Ureter (tissue), 1 donor: ENCODE results near the gene WARS2. TPM values are rescaled to one million over a fixed set of nuclear protein-coding genes. Genes with fewer than 3 reads are reported as not detected.

Source experiments
- DNase-seq: peaks from one replicate; pipeline ENCODE4 v3.0.0-alpha.2; 2020; ENCODE audit warnings: low spot score
- total RNA-seq: library from RNA; stranded (reverse); gene quantifications from one replicate; pipeline ENCODE4 v1.2.4, GENCODE V29; 2023
- donor health status: DM: yes; HTN: yes; CAD: no.

WARS2 gene
- total RNA-seq, 1 donor from 2014 or later = 18.7 TPM

- no peak for DNase-seq
Measured at GRCh38 chr1:119027759-119028158, 112.7 kb downstream of the WARS2 start.

- no peak for DNase-seq
Measured at GRCh38 chr1:119026956-119027355, 113.5 kb downstream of the WARS2 start.

- DNase-seq = no peak
Measured at GRCh38 chr1:119015547-119015946, 124.9 kb downstream of the WARS2 start.

GRCh38 chr1:119012383-119012782 is 128.1 kb downstream of the WARS2 start:
- no peak for DNase-seq

GRCh38 chr1:119011706-119012105 is 128.7 kb downstream of the WARS2 start:
- no peak for DNase-seq

- DNase-seq = no peak
Measured at GRCh38 chr1:119011116-119011515, 129.3 kb downstream of the WARS2 start.

GRCh38 chr1:119010201-119010600 is 130.3 kb downstream of the WARS2 start:
- no peak for DNase-seq

- no peak for DNase-seq
Measured at GRCh38 chr1:119009312-119009655, 131.2 kb downstream of the WARS2 start.

GRCh38 chr1:119008483-119009311 is 131.8 kb downstream of the WARS2 start:
- DNase-seq = no peak

- DNase-seq = no peak
Measured at GRCh38 chr1:119007670-119008482, 132.6 kb downstream of the WARS2 start.

- no peak for DNase-seq
Measured at GRCh38 chr1:119007339-119007669, 133.1 kb downstream of the WARS2 start.

GRCh38 chr1:119006406-119007279 is 133.8 kb downstream of the WARS2 start:
- DNase-seq = no peak

GRCh38 chr1:119005724-119006405 is 134.6 kb downstream of the WARS2 start:
- DNase-seq = no peak

- no peak for DNase-seq
Measured at GRCh38 chr1:119004781-119005180, 135.7 kb downstream of the WARS2 start.

- DNase-seq = no peak
Measured at GRCh38 chr1:119004129-119004527, 136.3 kb downstream of the WARS2 start.

GRCh38 chr1:119003413-119004128 is 136.9 kb downstream of the WARS2 start:
- no peak for DNase-seq

GRCh38 chr1:119002028-119002686 is 138.3 kb downstream of the WARS2 start:
- no peak for DNase-seq

- DNase-seq = peak; percentile 39
Measured at GRCh38 chr1:119001181-119002027, 139.0 kb downstream of the WARS2 start.
